GM18519 (cell line): ENCODE results near the gene CLPTM1.
A peak's percentile ranks its signal among the peaks of the same experiment; 100 is the strongest.
"Not testable (repeated sequence)": the region's sequence is repeated elsewhere in the genome, so short reads cannot be mapped to it uniquely, and the experiment has no call there.

Experiments
- ATAC-seq: cut with Tn5 transposase; IDR thresholded peaks from one replicate; pipeline ENCODE4 v1.9.1; 2021; ENCODE audit warnings: mild to moderate bottlenecking, moderate library complexity; ENCODE audit not compliant: unreplicated experiment, low FRiP score

CLPTM1 gene

DNA sequence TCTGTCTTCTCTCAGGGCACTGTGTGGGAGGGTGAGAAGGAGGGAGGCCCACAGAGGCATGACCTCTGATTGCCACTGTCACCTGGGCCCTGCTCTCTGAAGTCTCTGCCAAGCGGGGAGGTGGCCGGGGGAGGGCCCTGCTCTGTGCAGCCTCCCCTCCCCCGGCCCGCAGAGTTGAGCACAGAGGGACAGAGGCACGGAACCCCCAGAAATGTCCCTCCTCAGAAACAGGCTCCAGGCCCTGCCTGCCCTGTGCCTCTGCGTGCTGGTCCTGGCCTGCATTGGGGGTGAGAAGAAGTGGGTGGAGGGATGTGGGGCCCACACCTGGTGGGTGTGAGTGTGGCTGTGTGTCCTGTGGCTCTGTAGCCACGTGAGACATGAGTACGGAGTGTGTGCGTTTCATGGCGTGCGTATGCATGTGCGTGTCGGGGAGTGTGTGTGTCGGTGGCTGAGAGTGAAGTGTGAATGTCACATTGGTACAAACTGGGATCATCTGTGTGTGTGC is 13.1 kb upstream of the CLPTM1 start, which contains the start of gene APOC4:
Gene APOC4, plus strand, starts transcription at position 171 of the 505 bp plus-strand sequence. Its CDS starts 41 bp downstream, at position 212.
- ATAC-seq = no peak

DNA sequence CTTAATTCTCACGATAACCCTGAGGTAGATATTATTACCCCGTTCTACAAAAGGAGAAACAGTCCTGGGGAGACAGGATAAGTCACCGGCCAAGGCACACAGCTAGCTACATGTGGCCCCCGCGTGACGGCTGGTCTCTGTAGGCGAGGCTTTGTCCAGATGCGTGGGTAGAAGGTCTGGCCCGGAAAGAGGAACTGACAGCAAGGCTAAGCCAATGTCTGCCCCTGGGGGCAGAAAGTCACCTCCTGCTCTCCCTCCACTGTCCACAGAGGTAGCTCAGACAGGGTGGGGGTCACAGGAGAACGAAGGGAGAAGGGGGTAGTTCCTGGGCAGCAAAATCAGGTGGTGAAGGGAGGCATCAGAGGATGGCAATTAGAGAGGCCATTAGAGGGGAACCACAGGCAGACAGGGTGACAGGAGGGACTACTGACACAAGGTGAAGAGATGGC is 11.4 kb upstream of the CLPTM1 start:
- no peak for ATAC-seq

DNA sequence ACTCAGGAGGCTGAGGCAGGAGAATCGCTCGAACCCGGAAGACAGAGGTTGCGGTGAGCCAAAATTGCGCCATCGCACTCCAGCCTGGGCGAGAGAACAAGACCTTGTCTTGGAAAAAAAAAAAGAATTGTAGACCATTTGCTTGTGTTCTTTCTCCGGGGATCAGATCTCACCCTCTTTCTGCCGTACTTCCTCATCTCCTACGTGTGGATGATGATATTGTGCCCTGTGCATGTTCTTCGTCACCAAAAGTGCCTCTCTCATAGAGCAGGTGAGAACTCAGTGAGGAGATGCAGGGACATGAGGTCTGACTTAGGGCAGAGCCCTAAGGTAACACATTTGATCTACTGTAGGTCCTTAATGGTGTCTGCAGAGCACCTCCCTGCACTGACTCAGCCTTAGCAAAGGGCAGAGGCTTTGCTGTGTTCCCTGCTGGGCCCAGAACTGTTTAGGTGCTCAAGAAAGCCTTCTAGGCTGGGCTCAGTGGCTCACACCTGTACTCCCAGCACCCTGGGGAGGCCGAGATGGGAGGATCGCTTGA is 8.1 kb upstream of the CLPTM1 start:
- ATAC-seq = no peak

DNA sequence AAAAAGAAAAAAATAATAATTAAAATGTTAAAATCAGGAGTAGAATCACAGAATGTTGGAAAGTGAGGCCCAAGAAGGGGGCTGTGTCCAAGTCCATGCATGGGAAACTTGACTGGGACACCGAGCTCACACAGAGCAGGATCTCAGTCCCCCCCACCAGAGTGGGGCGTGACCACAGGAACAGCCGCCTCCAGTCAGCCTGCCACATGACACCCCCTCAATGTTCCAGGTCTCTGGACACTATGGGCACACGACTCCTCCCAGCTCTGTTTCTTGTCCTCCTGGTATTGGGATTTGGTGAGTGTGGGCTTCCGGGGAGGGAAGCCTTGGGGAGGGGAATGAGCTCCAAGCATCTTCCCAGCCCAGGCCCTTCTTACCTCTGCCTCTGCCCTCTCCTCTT is 6.9 kb upstream of the CLPTM1 start:
- ATAC-seq = no peak

DNA sequence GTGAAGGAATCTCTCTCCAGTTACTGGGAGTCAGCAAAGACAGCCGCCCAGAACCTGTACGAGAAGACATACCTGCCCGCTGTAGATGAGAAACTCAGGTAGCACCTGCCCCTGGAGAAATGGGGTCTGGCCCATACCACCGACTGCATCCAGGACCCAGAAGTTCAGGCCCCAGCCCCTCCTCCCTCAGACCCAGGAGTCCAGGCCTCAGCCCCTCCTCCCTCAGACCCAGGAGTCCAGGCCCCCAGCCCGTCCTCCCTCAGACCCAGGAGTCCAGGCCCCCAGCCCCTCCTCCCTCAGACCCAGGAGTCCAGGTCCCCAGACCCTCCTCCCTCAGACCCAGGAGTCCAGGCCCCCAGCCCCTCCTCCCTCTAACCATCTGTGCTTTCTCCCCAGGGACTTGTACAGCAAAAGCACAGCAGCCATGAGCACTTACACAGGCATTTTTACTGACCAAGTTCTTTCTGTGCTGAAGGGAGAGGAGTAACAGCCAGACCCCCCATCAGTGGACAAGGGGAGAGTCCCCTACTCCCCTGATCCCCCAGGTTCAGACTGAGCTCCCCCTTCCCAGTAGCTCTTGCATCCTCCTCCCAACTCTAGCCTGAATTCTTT is 6.3 kb upstream of the CLPTM1 start:
- no peak for ATAC-seq

DNA sequence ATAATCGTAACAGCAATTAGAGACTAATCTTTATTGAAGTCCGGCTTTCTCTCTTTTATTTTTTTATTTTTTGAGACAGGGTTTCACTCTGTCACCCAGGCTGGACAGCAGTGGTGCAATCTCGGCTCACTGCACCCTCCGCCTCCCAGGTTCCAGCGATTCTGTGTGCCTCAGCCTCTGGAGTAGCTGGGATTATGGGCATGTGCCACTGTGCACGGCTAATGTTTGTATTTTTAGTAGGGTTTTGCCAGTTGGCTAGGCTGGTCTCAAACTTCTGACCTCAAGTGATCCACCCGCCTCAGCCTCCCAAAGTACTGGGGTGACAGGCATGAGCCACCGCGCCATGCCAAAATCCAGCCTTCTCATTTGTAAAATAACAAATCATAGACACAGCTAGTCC is 5.6 kb upstream of the CLPTM1 start:
- no peak for ATAC-seq

DNA sequence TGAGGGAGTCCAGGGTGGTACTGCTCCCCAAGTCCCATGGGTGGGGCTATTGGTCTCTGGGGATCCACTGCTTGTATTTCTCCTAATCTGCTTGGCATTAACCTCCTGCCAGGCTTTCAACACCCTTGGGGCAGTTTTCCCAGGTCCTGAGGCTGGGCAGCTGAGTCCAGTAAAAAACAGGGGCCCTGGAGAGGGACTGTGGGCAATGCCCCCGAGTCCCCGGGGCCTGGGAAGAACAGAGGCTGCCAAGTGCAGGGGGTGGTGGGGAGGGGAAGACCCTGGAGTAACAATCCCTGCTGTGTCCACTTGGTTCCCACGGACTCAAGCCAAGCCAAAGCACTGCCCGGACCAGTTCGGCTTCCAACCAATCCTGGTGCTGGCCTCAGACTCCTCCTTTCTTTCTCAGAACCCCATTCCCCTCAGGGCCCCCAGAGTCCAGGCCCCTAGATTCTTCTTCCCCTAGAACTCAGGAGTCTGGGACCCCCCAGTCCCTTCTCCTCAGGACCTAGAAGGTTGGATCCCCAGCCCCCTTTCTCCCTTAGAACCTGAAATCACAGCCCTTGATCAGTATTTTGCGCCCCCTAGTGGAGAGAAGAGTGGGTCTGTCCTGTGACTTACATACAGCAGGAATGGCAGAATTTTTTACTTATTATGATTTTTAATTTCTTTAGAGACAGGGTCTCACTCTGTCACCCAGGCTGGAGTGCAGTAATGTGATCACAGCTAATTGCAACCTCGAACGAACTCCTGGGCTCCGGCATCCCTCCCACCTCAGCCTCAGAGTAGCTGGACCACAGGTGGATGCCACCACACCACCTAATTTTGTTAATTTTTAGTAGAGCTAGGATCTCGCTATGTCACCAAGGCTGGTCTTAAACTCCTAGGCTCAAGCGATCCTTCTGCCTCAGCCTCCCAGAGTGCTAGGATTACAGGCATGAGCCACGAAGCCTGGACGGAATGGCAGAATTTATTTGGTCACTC is 3.7 kb upstream of the CLPTM1 start:
- ATAC-seq = no peak

DNA sequence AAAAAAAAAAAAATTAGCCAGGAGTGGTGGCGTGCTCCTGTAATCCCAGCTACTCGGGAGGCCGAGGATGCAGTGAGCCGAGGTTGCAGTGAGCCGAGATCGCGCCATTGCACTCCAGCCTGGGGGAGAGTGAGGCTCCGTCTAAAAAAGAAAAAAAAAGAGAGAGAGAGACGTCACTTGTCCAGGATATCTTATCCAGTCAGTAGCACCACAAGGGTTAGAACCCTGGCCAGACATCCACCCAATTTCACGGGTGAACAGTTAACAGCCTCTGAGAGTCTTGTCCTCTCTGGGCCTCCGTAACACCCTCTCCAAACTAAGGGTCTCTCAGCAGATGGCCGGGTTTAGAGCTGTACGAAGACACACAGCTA is 917 bp upstream of the CLPTM1 start:
- ATAC-seq = no peak

DNA sequence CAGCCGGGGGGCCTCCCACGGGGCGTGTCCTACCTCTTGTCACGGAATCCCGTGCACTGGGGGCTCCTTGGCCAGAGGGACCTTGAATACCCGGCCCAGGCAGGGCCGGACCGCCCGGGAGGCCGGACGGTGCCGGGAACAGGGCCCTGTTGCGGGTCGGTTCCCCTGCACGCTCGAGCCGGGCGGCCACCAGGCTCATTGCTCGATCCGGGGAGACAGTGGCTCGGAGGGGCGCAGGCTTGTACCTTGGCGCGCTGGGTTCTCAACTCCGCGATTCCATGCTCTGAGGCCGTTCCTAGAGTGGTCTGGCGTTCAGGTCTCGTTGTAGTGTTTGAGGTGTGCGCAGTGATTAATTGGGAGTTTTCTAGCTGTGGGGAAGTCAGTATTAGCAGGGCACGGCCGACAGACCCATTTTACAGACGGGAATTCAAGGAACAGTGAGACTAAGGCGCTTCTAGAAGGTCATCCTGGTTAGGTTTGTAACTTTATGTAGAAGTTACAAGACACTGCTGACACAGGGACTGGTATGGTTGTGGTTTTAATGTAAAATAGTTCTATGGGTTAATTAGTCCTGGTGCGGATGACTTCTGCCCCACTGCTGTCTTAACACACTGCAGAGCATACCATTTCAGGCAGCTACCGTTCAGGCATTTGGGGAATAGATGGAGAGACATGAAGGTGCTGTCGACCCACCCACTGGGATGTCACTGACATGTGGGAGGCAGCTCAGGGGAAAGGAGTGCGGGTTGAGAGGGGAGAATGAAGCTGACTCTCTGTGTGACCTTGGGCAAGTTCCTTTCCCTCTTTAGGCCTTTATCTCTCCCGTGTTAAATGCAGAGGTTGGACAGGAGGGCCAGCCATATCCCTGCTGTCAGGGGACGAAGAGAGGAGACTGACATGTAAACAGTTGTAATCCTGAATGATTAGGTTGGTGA is 592 bp downstream of the CLPTM1 start:
- ATAC-seq = peak; percentile 2

DNA sequence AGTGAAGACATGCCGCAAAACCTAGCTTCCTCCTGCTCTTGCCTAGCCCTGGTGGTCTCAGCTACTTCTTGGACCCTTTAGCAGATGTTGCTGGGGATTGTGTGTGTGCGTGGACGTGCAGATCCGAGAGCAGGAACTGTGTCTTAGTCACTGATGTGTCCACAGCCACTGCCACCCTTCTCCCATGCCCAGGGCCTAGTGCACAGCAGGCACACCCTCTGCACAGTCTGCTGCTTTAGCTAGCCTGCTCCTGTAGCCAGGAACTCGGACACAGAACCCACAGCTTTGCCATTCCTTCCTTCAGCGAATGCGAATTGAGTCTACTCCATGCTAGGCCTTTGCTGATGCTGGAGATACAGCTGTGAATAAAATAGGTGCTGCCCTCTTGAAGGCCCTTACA is 2.3 kb downstream of the CLPTM1 start:
- no peak for ATAC-seq

DNA sequence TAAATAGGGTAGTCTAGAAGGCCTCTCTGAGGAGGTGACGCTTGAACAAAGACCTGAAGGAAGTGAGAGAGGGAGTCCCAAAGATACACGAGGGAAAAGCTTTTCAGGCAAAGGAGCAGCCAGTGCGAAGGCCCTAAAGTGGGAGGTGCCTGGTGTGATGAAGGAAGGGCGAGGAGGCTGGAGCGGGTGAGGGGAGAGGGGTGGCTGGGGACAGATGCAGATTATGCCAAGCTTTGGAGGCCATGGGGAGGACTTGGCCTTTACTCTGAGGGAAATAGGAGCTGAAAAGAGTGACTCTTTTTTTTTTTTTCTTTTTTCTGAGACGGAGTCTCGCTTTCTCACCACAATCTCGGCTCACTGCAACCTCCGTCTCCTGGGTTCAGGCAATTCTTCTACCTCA is 2.9 kb downstream of the CLPTM1 start:
- ATAC-seq = no peak

DNA sequence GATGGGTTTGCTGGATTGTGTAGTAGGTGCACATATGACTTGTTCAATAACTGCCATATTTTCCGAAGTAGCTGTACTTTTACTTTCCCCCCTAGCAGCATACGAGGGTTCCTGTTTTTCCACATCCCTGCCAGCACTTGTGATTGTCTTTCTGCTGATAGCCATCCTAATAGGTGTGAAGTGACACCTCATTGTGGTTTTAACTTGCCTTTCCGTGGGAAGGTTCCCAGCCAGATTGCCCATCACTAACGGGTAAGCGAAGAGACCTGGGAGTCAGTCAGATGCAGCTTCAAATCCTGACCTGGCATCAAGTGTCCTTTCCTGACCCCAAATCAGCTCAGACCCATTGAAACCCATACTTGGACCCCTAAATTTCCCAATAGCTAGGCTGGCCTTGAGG is 4.5 kb downstream of the CLPTM1 start:
- no peak for ATAC-seq

DNA sequence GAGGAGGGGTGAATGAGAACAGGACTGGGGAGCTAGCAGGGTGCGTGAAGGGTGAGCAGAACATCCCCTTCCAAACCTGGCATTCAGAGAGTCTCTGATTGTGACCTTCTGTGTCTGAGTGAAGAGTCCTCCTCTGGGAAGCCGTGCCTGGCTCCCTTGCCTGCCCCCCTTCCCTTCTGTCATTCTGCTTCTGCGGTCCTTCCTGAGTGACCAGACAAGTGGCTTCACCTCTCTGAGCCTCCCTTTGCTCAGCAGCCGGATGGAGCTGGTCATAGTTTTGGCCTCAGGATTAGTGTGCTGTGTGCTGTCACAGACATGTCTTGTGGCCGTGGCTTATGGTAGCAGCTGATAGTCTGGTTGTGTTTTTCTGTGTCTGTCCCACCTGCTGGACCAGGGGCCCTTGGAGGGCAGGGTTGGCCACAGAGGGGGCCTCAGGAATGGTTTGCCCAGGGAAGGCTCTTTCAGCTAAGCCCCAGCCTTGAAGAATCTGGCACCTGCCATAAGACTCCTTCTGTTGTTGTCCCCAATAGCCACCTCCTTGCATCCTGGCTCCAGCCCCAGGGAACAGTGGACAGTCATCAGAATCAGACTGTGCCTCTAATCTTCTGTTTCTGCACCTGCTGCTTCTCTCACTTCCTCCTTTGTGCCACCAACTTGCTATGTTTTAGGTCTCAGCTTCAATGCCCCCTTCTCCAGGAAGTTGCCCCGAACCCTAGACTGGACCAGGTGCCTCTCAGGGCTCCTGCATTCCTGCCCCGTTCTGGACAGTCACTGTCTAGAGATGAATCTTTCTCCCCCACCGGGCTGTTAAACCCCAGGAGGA is 5.9 kb downstream of the CLPTM1 start:
- ATAC-seq = no peak

DNA sequence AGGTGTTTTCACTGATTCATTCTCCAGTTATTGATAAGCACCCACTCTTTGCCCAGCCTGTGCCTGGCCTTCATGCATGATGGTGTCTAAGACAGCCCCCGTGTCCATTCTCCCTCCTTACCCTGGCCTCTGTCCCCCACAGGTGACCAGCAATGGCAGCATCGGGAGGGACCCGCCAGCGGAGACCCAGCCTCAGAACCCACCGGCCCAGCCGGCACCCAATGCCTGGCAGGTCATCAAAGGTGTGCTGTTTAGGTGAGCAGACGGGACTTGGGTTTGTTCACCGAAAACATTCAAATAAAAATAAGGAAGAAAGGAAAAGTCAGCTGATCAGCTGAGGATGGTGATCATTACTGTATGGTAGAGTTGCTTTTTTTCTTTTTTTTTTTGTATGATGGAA is 6.6 kb downstream of the CLPTM1 start:
- no peak for ATAC-seq

DNA sequence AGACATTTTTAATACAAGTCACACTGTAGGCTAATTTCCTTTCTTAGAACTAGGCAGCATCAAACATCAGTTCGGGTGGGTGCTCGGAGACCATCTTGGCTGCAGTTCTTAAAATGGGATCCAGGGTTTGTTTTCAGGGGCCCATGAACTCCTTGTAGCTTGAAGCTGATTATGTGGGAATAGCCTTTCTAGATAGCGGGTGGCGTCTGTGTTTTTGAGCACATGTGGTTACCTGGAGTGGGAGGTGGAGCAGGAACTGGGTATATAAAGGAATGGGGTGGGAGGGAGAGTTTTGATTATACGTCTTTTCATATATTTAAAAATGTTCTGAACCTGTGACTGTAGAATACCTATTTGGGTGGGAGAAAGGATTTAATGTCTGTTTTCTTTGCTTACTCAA is 12.9 kb downstream of the CLPTM1 start:
- ATAC-seq = no peak

DNA sequence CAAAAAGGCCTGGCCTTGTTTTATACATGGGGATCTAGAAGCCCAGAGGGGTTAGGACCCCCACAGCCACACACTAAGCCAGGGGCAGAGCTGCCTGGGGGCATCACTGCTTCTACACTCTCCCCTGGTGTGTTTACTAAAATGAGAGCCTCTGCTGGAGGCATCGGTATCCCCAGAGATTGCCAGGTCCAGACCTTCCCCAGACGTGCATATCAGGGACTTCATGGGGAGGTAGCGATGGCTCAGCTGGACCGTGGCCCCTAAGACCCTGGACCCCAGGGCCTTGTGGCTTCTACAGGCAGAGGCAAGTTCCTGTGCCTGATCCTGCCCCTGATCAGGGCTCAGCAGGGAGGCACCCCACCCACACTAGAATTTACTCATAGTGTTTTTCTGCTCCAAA is 13.5 kb downstream of the CLPTM1 start:
- no peak for ATAC-seq

DNA sequence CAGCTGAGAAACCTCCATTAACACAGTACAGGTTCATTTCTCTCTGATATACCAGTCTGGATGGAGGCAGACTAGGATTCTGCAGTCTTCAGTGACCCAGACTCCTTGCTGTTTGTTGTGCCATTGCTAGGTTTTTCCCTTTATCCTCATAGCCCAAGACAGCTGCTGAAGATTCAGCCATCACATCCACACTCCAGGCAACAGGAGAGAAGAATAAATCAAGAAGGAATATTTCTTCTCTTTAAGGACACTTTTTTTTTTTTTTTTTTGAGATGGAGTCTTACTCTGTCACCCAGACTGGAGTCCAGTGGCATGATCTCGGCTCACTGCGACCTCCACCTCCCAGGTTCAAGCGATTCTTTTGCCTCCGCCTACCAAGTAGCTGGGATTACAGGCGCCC is 14.3 kb downstream of the CLPTM1 start:
- ATAC-seq = no peak

DNA sequence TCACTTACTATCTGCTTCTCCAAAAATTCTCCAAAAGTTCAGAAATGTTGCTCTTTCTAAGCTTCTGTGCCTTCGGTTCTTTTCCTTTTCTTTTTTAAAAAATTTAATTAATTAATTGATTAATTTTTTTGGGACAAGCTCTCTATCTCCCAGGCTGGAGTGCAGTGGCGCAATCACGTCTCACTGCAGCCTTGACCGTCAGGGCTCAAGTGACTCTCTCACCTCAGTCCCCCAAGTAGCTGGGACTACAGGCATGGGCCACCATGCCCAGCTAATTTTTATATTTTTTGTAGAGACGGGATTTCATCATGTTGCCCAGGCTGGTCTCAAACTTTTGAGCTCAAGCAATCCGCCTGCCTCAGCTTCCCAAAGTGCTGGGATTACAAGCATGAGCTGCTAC is 16.3 kb downstream of the CLPTM1 start:
- ATAC-seq = not testable (repeated sequence)

DNA sequence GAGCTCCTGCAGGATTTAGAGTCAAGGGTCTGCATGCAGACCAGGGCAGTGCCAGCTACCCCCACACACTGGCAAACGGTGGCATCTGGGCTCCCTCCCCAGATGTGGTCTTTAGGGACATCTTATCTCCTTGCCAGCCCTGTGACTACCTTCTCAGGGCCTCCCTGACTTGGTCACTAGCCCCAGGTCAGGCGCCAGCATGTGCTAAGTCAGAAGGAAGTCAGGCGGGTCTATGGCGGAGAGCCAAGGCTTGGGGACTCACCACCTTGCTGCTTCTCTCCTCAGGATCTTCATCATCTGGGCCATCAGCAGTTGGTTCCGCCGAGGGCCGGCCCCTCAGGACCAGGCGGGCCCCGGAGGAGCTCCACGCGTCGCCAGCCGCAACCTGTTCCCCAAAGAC is 17.6 kb downstream of the CLPTM1 start:
- no peak for ATAC-seq
